ENCODE data around the gene TMED1.

TMED1 gene

GRCh38 chr19:10805065-10805757, 30.8 kb downstream of the TMED1 start:
- Histone ChIP-seq H2AFZ (ENCODE audit: low read length) (no peak overlapping the region), H3K9me3 (ENCODE audit: low read length) (no peaks in the 10 kb centered on the region), H3K9ac (ENCODE audit: low read length) (no peak overlapping the region), H3F3A (ENCODE audit: insufficient read depth, low read length) (no peaks in the 10 kb centered on the region), H3K9me2 (ENCODE audit: low read depth, low read length) (no peaks in the 10 kb centered on the region), H3K36me3 (ENCODE audit: insufficient read depth, low read length) (peaks cover 75% of the 10 kb centered on the region), H3K27ac (ENCODE audit: low read depth, low read length, poor library complexity, severe bottlenecking) (no peak overlapping the region), H3K79me2 (ENCODE audit: insufficient read depth, low read length) (no peaks in the 10 kb centered on the region), H3K4me1 (ENCODE audit: insufficient read depth, low read length, severe bottlenecking) (no peaks in the 10 kb centered on the region), H4K20me1 (ENCODE audit: insufficient read depth, low read length) (no peaks in the 10 kb centered on the region), H3K4me3 (ENCODE audit: low read depth, low read length, poor library complexity, severe bottlenecking) (no peak overlapping the region), H3K27me3 (ENCODE audit: insufficient read depth, low read length) (no peaks in the 10 kb centered on the region), H3K4me2 (ENCODE audit: low read length) (no peak overlapping the region)
- TF ChIP-seq CTCF (IDR thresholded peaks at IDR 0.05; ENCODE audit: low read length) (no peak), EZH2 (IDR thresholded peaks at IDR 0.05; ENCODE audit: borderline replicate concordance, low read length) (no peak)

DNA sequence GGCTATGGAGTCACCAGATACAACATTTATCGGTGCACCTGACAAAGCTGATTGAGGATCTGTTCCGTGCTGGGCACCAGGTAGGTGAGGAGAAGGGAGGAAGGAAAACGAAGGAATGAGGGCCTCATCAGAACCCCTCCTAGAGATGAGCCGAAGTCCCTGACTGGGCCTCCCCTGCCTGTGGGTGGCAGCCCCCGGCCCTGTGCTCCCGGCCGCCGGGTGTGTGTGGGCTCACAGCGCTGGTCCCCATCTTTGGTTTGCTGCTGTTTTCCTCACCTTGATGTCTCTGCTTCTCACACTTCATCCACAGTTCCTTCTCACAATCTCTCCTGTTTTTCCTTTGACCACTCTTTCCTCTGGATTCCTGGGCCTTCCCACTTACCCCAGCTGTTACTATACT, 32.8 kb downstream of the TMED1 start:
- Histone ChIP-seq H3K36me3 (ENCODE audit: insufficient read depth, low read length) (peaks cover 71% of the 10 kb centered on the region), H4K20me1 (ENCODE audit: insufficient read depth, low read length) (no peaks in the 10 kb centered on the region), H3K4me2 (ENCODE audit: low read length) (no peak overlapping the region), H3K9me3 (ENCODE audit: low read length) (no peaks in the 10 kb centered on the region), H3K4me3 (ENCODE audit: low read depth, low read length, poor library complexity, severe bottlenecking) (no peak overlapping the region), H3K4me1 (ENCODE audit: insufficient read depth, low read length, severe bottlenecking) (no peaks in the 10 kb centered on the region), H3K9ac (ENCODE audit: low read length) (no peak overlapping the region), H3K79me2 (ENCODE audit: insufficient read depth, low read length) (no peaks in the 10 kb centered on the region), H3K27ac (ENCODE audit: low read depth, low read length, poor library complexity, severe bottlenecking) (no peak overlapping the region), H2AFZ (ENCODE audit: low read length) (no peak overlapping the region), H3K9me2 (ENCODE audit: low read depth, low read length) (no peaks in the 10 kb centered on the region), H3K27me3 (ENCODE audit: insufficient read depth, low read length) (no peaks in the 10 kb centered on the region), H3F3A (ENCODE audit: insufficient read depth, low read length) (no peaks in the 10 kb centered on the region)
- TF ChIP-seq EZH2 (IDR thresholded peaks at IDR 0.05; ENCODE audit: borderline replicate concordance, low read length) (no peak), CTCF (IDR thresholded peaks at IDR 0.05; ENCODE audit: low read length) (no peak)

DNA sequence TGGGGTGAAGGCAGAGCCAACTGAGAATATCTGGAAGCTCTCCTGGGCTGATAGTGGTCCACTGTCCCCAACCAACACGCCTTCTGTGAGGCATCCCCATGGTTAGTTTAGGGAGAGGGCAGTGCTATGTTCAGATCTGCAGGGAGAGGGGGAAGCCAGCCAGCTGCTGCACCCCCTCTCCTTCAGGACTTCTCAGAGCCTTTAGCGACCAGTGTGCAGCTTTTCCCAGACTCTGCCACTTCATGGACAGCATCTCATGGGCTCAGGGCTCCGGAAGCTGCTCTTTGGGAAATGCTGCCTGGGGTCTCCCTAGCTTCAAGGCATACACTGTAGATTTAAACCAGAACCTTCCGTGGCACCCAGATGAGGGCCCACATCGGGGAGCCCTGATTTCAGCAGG, 33.5 kb downstream of the TMED1 start:
- peaks cover 76% of the 10 kb centered on the region for H3K36me3 ChIP-seq (ENCODE audit: insufficient read depth, low read length)
- TF ChIP-seq EZH2 (IDR thresholded peaks at IDR 0.05; ENCODE audit: borderline replicate concordance, low read length) (no peak), CTCF (IDR thresholded peaks at IDR 0.05; ENCODE audit: low read length) (no peak)
- no peaks in the 10 kb centered on the region for H3K9me2 ChIP-seq (ENCODE audit: low read depth, low read length)
- H3K9me3 ChIP-seq (ENCODE audit: low read length) = no peaks in the 10 kb centered on the region
- no peaks in the 10 kb centered on the region for H3K27me3 ChIP-seq (ENCODE audit: insufficient read depth, low read length)
- H3K4me1 ChIP-seq (ENCODE audit: insufficient read depth, low read length, severe bottlenecking) = peaks cover 2% of the 10 kb centered on the region
- H3K79me2 ChIP-seq (ENCODE audit: insufficient read depth, low read length) = no peaks in the 10 kb centered on the region
- H4K20me1 ChIP-seq (ENCODE audit: insufficient read depth, low read length) = no peaks in the 10 kb centered on the region
- H3F3A ChIP-seq (ENCODE audit: insufficient read depth, low read length) = no peaks in the 10 kb centered on the region
- no peak overlapping the region for H3K4me2 ChIP-seq (ENCODE audit: low read length)
- H2AFZ ChIP-seq (ENCODE audit: low read length) = no peak overlapping the region
- no peak overlapping the region for H3K4me3 ChIP-seq (ENCODE audit: low read depth, low read length, poor library complexity, severe bottlenecking)
- H3K9ac ChIP-seq (ENCODE audit: low read length) = no peak overlapping the region
- no peak overlapping the region for H3K27ac ChIP-seq (ENCODE audit: low read depth, low read length, poor library complexity, severe bottlenecking)

All from OCI-LY1 (cell line).